Mammary epithelial cell (primary cell): ENCODE data around the gene COG5.

Source experiments
- CTCF ChIP-seq, 2 donors: IDR thresholded peaks in 1 of 2; conservative IDR thresholded peaks in 1 of 2; 2 replicates each; pipeline ENCODE4 v1.5.1; 2011 to 2012; ENCODE audit warnings: inconsistent platforms in 2 of 2, low read length in 2 of 2, mild to moderate bottlenecking in 2 of 2, control low read depth in 1 of 2, low read depth in 1 of 2; ENCODE audit not compliant: insufficient read depth in 1 of 2; ENCODE audit errors: extremely low read depth in 1 of 2
- EZH2 ChIP-seq: IDR thresholded peaks from 2 replicates; pipeline ENCODE4 v1.6.1; 2012; ENCODE audit warnings: low read length, inconsistent platforms, borderline replicate concordance

- TF ChIP-seq CTCF (conservative IDR thresholded peaks at IDR 0.05 in 1 of 2, IDR thresholded peaks at IDR 0.05 in 1 of 2; ENCODE audit: extremely low read depth in 1 of 2, insufficient read depth in 1 of 2, low read depth in 1 of 2, low read length in 2 of 2) (no peak), EZH2 (no peak)
Measured at GRCh38 chr7:107387573-107388219, 176.0 kb downstream of the COG5 start.
